Endodermal cell (in vitro differentiated cells): ENCODE measurements around the gene PAQR7. TPM values are rescaled to one million over a fixed set of nuclear protein-coding genes. Genes with fewer than 3 reads are reported as not detected.

Experiments used
- DNase-seq: peaks from one replicate; pipeline ENCODE4 v3.0.0-alpha.2; 2017
- H3K27ac ChIP-seq: 2 replicates; pipeline ENCODE4 v1.5.1; 2013; ENCODE audit warnings: mild to moderate bottlenecking, low read depth, low read length, moderate library complexity
- H3K27me3 ChIP-seq: 2 replicates; pipeline ENCODE4 v1.6.1; 2013; ENCODE audit warnings: mild to moderate bottlenecking, low read length, moderate library complexity; ENCODE audit not compliant: insufficient read depth, control insufficient read depth, poor library complexity, severe bottlenecking
- H3K36me3 ChIP-seq: 2 replicates; pipeline ENCODE4 v1.7.0; 2013; ENCODE audit warnings: mild to moderate bottlenecking, low read length, moderate library complexity; ENCODE audit not compliant: control insufficient read depth, insufficient read depth
- H3K4me1 ChIP-seq: one replicate; pipeline ENCODE4 v1.7.0; 2013; ENCODE audit warnings: low read length; ENCODE audit not compliant: control insufficient read depth, insufficient read depth
- H3K4me3 ChIP-seq: 2 replicates; pipeline ENCODE4 v1.5.1; 2013; ENCODE audit warnings: mild to moderate bottlenecking, low read length, moderate library complexity
- H3K9ac ChIP-seq: 2 replicates; pipeline ENCODE4 v1.6.1; 2013; ENCODE audit warnings: mild to moderate bottlenecking, low read length, moderate library complexity; ENCODE audit not compliant: poor library complexity, severe bottlenecking; ENCODE audit errors: extremely low read depth
- H3K9me3 ChIP-seq: 2 replicates; pipeline ENCODE4 v1.6.1; 2013; ENCODE audit warnings: mild to moderate bottlenecking, low read length, moderate library complexity; ENCODE audit not compliant: control insufficient read depth
- H3K27ac Mint-ChIP-seq: 2 replicates; pipeline ENCODE4 v1.8.0; 2020; ENCODE audit warnings: mixed read lengths
- H3K27me3 Mint-ChIP-seq: 2 replicates; pipeline ENCODE4 v1.8.0; 2021; ENCODE audit warnings: mild to moderate bottlenecking, mixed read lengths; ENCODE audit not compliant: insufficient read depth
- H3K36me3 Mint-ChIP-seq: 2 replicates; pipeline ENCODE4 v1.8.0; 2020; ENCODE audit warnings: low read depth, mixed read lengths
- H3K4me1 Mint-ChIP-seq: 2 replicates; pipeline ENCODE4 v1.8.0; 2020; ENCODE audit warnings: mixed read lengths
- H3K4me3 Mint-ChIP-seq: 2 replicates; pipeline ENCODE4 v1.8.0; 2020; ENCODE audit warnings: mild to moderate bottlenecking, moderate library complexity, mixed read lengths
- H3K9me3 Mint-ChIP-seq: 2 replicates; pipeline ENCODE4 v1.8.0; 2020; ENCODE audit warnings: mild to moderate bottlenecking, mixed read lengths
- CTCF ChIP-seq: fragments of 200-600 bp; sonication (generic); conservative IDR thresholded peaks from 2 replicates; pipeline ENCODE4 v1.5.0; 2021; ENCODE audit warnings: antibody characterized with exemption, mild to moderate bottlenecking
- WGBS, 2 experiments: methylation state at CpG; one replicate each; pipeline versions ENCODE4 v1.1.5 to v1.1.7; 2013; ENCODE audit warnings: missing lambda C conversion rate in 2 of 2, mixed read lengths in 1 of 2; ENCODE audit not compliant: insufficient coverage in 1 of 2, insufficient read length in 1 of 2; 5-methylcytosine and 5-hydroxymethylcytosine counted together
- total RNA-seq, 2 donors: library from RNA; stranded (reverse); fragmentation: NEBNext Ultra II Directional in 1 of 2; extraction: Animal tissue kit (Norgen Biotek cat#: 25700) in 1 of 2; gene quantifications; 2 replicates in 1 of 2; 3 replicates in 1 of 2; pipeline ENCODE4 v1.2.1, GENCODE V29; 2021

Gene PAQR7
- total RNA-seq, 2 donors from 2014 or later: 11.7 to 15.0 TPM

- peak; percentile 98 for DNase-seq
- H3K9ac ChIP-seq: no peak overlapping the region
- Mint-ChIP-seq H3K36me3 (peaks cover 40% of the 10 kb centered on the region), H3K9me3 (no peaks in the 10 kb centered on the region), H3K27me3 (no peaks in the 10 kb centered on the region), H3K4me1 (peaks cover 24% of the 10 kb centered on the region), H3K4me3 (no peak overlapping the region), H3K27ac (peak overlapping the region; percentile 66)
- H3K4me3 ChIP-seq: no peak overlapping the region
- peak; percentile 100 for TF ChIP-seq CTCF
- H3K27ac ChIP-seq: peak overlapping the region; percentile 28
- H3K27me3 ChIP-seq: no peaks in the 10 kb centered on the region
- H3K36me3 ChIP-seq: peaks cover 37% of the 10 kb centered on the region
- H3K9me3 ChIP-seq: no peaks in the 10 kb centered on the region
- peaks cover 14% of the 10 kb centered on the region for H3K4me1 ChIP-seq
- WGBS, 2 experiments: 25 to 26% methylated on average over 11 to 12 of the region's 12 CpGs
Measured at GRCh38 chr1:25895365-25895990, 20.0 kb upstream of the PAQR7 start.

DNA sequence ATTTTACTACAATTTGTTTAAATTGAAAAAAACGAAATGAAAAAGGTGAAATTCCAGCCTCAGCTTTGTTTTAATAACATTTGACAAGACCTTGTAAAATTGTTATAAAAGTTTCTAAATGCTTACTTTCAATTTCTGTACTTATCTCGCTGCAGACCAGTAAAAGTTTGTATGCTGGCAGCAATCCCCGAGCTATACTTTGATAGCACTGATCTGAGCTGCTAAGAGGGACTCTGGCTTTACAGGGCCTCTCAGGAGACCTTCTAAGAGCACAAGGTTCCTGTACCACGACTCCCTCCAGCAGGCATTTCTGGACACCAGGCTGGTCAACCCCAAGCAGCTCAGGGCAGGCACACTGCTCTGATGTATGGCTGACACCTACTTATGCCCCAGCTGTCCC, 17.6 kb upstream of the PAQR7 start:
- H3K27ac Mint-ChIP-seq: peak overlapping the region; percentile 39
- no peak overlapping the region for H3K9ac ChIP-seq
- no peaks in the 10 kb centered on the region for H3K27me3 ChIP-seq
- no peak for DNase-seq
- 87 to 92% methylated on average over 3 to 4 of the region's 4 CpGs for WGBS, 2 experiments
- no peak overlapping the region for H3K27ac ChIP-seq
- H3K9me3 ChIP-seq: no peaks in the 10 kb centered on the region
- H3K4me1 Mint-ChIP-seq: peaks cover 36% of the 10 kb centered on the region
- peaks cover 14% of the 10 kb centered on the region for H3K36me3 ChIP-seq
- no peak overlapping the region for H3K4me3 ChIP-seq
- peaks cover 20% of the 10 kb centered on the region for H3K36me3 Mint-ChIP-seq
- H3K4me1 ChIP-seq: peaks cover 14% of the 10 kb centered on the region
- peaks cover 2% of the 10 kb centered on the region for H3K27me3 Mint-ChIP-seq
- no peaks in the 10 kb centered on the region for H3K9me3 Mint-ChIP-seq
- no peak overlapping the region for H3K4me3 Mint-ChIP-seq
- no peak for TF ChIP-seq CTCF

DNA sequence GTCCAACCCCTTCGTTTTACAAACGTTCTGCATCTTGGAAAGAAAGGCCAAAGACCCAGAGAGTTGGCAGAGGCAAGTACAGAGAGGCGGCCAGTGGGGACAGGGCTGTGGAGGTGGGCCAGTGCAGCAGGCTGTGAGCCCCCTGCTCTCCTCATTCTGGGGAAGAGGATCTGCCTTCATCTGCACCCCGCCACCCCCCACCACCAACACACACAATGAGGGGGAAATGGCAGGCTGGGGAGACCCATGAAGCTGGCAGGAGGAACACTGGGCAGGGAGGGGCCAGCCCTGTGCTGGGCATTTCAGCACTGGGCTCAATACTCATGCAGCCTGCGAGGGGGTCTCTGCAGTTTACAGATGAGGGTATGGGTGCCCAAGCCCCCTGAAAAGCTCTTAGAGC, 16.1 kb upstream of the PAQR7 start:
- no peak overlapping the region for H3K4me3 Mint-ChIP-seq
- Histone ChIP-seq H3K9ac (no peak overlapping the region), H3K9me3 (no peaks in the 10 kb centered on the region), H3K27me3 (no peaks in the 10 kb centered on the region), H3K36me3 (peaks cover 3% of the 10 kb centered on the region), H3K4me3 (no peak overlapping the region), H3K27ac (peak overlapping the region; percentile 22), H3K4me1 (peaks cover 14% of the 10 kb centered on the region)
- peaks cover 3% of the 10 kb centered on the region for H3K27me3 Mint-ChIP-seq
- DNase-seq: no peak
- no peak for TF ChIP-seq CTCF
- H3K9me3 Mint-ChIP-seq: no peaks in the 10 kb centered on the region
- H3K4me1 Mint-ChIP-seq: peaks cover 34% of the 10 kb centered on the region
- 83 to 91% methylated on average over 3 to 5 of the region's 5 CpGs for WGBS, 2 experiments
- peaks cover 10% of the 10 kb centered on the region for H3K36me3 Mint-ChIP-seq
- peak overlapping the region; percentile 55 for H3K27ac Mint-ChIP-seq
